ENCODE measurements around the gene CYB5R4. TPM values are rescaled to one million over a fixed set of nuclear protein-coding genes. Genes with fewer than 3 reads are reported as not detected.

The CYB5R4 gene
- total RNA-seq, 1 donor from 2014 or later = 13.7 TPM

GRCh38 chr6:83984411-83984810 is 124.9 kb downstream of the CYB5R4 start:
- no peak for DNase-seq

DNA sequence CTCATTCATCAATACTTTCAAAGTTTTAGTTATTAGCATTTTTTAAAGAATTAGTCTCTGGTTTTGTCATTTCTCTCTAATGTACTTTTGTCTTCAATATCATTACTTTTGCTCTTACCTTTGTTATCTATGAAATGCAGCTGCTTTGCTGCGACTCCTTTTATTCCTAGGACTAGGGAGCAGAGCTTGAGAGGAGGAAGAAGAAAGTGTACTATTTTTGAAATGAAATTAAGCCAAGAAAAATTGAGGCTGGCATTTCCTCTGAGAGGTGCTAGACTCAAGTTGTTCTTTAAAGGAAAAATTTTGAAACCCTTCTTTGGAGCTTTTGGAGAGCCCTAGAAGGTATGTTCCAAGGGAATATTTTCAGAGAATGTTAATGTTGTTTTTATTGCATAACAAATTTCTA is 125.8 kb downstream of the CYB5R4 start:
- DNase-seq = no peak

DNA sequence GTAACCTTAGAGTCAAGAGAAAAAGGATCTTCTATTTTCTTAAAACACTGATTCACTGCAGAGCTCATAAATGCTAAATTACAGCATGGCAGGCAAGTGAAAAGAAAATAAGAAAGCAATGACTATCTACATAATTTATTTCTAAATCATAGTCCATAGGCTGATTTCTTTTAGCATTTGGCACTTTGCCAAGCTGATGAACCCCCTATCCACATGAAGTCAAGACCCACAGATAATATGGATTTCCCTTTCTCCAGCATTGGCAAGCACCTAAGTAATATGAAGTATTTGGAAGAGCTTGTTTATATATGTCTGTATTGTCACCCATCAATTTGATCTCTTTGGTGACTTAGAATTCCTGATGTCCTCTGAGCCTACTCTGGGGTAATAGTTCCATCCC is 126.2 kb downstream of the CYB5R4 start:
- DNase-seq = no peak

- DNase-seq = no peak
Measured at GRCh38 chr6:83998021-83998584, 138.6 kb downstream of the CYB5R4 start.

- DNase-seq = no peak
Measured at GRCh38 chr6:84001119-84001518, 141.6 kb downstream of the CYB5R4 start.

- no peak for DNase-seq
Measured at GRCh38 chr6:84002226-84002625, 142.7 kb downstream of the CYB5R4 start.

DNA sequence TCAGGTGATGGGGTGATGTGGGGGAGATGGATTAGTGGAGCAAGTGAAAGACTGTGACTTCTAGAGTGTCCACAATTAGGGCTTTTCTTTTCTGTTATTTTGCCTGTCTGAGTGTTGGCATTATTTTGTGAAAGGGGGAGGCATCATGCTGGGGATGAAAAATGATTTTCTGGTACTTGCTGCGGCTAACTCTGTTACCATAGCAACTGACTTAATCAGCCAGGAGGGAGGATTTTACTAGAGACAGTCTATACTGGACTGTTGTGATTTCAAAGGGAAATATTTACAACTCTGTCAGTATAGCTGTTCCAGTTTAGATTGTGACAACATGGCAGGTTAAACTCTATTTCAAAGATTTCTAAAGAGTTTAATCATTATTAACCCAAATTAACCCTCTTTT is 143.6 kb downstream of the CYB5R4 start:
- no peak for DNase-seq

DNA sequence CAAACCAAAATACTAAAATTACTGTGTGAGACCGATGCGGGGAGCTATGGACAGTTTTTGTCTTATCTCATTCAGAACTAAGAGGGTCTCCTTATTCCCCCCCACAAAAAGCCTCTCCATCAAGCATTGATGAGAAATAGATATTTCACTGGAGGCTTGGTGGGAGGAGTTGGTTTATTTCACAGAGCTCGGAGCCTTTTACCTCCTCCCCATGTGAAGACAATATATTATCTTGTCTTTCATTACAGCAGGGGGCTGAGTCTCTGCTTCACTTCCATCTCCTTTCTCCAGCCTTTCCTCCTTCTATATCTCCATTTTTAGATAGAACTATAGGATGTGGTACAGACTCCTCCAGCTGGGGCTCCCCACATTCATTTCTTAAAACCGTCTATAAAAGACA is 144.2 kb downstream of the CYB5R4 start:
- DNase-seq = no peak

DNA sequence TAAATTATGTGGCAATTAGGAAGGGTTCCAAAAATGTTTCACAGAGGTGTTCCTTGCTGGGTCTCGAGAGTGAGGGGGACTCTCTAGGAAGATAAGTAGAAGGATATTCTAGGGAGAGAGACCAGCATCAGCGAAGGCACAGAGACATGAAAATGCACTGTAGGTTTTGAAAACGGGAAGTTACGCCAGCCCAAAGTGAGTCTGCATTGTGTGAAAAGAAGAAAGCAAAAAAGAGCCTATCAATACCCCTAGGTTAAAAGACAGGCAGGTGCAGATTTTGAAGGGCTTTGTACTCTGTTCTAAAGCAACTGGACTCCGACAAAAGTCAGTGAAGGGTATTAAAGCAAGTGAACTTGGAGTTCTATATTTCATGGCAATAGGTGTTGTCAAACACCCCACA is 148.4 kb downstream of the CYB5R4 start:
- DNase-seq = no peak

- no peak for DNase-seq
Measured at GRCh38 chr6:84013354-84013753, 153.9 kb downstream of the CYB5R4 start.

- no peak for DNase-seq
Measured at GRCh38 chr6:84013931-84014330, 154.4 kb downstream of the CYB5R4 start.

GRCh38 chr6:84016029-84016428 is 156.5 kb downstream of the CYB5R4 start:
- DNase-seq = no peak

Other genes starting within 250 kb of the CYB5R4 start
- 106 TPM for gene SNAP91, start 150.6 kb upstream of the CYB5R4 start, total RNA-seq
- 12.9 TPM for gene RIPPLY2, start 6.3 kb upstream of the CYB5R4 start, total RNA-seq
- 6.2 TPM for gene MRAP2, start 174.1 kb downstream of the CYB5R4 start, total RNA-seq